Measurements from ENCODE around the gene MT1F.
"Not testable (repeated sequence)": the region's sequence is repeated elsewhere in the genome, so short reads cannot be mapped to it uniquely, and the experiment has no call there.

The MT1F gene

DNA sequence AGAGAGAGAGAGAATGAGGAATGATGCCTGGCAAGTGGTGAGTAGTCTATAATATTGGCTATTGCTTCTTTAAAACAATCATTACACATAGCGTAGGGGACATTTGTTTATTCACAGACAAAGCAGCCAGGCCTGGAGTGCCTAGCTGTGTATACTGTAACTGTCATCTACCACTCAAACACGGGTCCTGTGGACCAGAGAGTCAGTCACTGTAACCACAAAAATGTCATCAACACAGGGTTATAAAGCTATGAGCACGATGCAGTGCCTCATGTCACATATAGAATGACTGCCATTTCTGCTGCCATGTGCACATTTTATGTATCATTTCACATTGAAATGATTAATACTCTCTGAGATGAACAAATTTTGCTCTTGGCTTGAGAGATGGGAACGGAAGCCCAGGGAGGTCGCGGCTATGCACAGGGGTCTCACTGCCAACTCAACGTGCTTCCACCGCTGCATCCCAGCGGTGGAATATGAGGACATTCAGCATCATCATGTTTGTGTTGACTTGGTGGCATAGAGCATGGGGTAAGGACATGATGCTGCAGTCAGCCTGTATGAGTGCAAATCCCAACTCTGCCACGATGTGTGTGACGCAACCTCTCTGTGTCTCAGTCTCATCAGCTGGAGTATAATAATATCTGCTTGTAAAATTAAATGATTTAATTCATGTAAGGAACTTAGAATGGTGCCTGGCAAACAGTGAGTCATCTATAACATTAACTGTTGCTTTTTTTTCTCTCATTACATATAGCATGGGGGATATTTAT is 15.2 kb downstream of the MT1F start:
- no peak for DNase-seq (ENCODE audit: low spot score)

DNA sequence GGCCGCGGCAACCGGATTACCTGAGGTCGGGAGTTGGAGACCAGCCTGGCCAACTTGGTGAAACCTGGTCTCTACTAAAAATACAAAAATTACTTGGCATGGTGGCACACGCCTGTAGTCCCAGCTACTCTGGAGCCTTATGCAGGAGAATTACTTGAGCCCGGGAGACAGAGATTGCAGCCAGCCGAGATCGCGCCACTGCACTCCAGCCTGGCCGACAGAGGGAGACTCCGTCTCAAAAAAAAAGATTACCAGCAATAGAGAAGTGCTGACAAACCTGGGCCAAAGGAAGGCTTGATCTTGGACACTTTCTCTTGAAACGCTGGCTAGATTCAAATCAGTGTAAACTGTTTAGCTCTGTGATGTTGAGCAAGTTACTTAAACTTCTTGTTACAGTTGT is 16.2 kb downstream of the MT1F start:
- DNase-seq (ENCODE audit: low spot score), result peak; percentile 19

- not testable (repeated sequence) for DNase-seq (ENCODE audit: low spot score)
Observed at GRCh38 chr16:56674570-56674969, 16.8 kb downstream of the MT1F start.

DNA sequence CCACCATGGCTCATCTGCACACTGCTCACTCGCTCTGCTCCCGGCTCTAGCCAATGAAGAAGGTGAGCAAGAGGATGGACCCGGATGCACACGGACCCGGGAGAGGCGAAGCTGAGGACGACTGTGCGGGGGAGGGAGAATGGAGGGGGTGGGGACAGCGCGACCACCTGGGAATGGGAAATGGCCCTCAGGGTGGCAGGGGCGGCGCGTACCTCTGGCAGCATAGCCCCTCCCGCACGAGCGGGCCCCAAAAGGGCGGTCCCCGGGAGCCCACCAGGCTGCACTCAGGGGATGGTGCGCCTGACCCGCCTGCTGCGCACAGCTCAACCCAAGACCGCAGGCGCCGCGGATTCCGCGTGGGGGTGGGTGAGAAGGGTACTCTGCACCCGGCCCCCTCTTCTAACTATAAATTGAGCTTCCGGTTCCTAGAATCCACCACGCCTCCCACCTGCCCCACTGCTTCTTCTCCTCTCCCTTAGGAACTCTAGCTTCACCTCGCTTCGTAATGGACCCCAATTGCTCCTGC is 18.0 kb downstream of the MT1F start:
- no peak for DNase-seq (ENCODE audit: low spot score)

DNA sequence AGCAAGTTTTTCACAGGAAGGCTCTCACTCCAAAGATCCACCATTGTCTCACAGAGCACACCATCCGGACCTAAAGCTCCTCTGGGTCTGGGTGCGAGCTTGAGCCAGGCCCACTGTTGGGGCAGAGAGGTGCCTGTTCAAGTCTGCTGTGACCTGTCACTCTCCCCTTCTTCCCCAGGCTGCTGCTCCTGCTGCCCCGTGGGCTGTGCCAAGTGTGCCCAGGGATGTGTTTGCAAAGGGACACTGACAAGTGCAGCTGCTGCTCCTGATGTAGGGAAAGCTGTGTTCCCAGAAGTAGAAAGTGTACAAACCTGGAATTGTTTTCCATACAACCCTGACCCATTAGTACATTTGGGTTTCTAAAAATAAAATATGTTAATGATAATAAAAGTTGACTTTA is 19.7 kb downstream of the MT1F start:
- DNase-seq (ENCODE audit: low spot score), result no peak

DNA sequence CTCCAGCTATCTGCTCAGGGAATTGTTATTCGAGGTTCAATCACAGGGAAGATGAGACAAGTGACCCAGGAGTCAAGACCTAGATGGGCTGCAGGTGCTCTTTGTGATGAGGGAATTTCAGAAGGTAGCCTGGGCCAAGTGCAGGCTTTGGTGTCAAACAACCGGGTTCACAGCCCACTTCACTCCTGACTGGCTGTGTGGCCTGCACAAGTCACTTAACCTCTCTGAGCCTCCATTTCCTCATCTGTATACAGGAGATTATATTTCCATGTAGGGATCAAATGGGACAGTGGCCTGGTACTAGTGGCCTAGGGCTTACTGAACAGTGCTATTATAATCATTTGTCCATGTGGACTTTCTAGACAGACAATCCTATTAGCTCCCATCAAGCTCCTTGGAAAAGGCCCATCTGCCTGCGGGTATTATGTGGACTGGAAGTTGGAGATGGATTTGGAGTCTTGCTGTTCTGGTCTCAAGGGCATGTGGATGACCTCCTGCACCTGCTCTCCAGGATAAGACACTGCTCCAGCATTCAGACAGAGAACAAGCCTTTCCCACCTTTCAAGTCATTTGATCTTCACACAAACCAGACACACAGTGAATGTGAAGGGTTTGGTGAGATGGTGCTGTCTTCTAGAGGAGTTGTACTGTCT is 21.4 kb downstream of the MT1F start:
- no peak for DNase-seq (ENCODE audit: low spot score)

DNA sequence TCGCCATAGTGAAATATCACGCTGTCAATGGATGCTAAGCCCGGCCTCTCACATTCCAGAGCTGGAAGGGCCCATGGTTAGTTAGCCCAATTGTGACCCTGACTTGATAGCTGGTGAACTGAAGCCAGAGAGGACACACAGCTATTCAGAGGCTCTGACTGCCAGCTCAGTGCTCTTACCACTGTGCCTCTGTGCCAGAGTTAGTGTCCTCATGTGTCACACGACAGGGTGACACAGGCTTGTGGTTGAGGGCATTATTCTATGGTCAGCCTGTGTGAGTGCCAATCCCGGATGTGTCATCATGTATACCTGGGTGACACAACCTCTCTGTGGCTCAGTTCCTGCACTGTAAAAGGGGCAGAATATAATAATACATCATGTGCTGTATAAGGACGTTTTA is 22.1 kb downstream of the MT1F start:
- DNase-seq (ENCODE audit: low spot score), result no peak

- peak; percentile 88 for DNase-seq (ENCODE audit: low spot score)
Observed at GRCh38 chr16:56681939-56682702, 24.4 kb downstream of the MT1F start, which contains the start of gene MT1X. TSS of gene MT1X (plus strand) at chr16:56682470. CDS start at chr16:56682541, 71 bp downstream.

- DNase-seq (ENCODE audit: low spot score), result no peak
Observed at GRCh38 chr16:56682703-56683397, 25.1 kb downstream of the MT1F start.

GRCh38 chr16:56683424-56684172 is 25.8 kb downstream of the MT1F start:
- no peak for DNase-seq (ENCODE audit: low spot score)

DNA sequence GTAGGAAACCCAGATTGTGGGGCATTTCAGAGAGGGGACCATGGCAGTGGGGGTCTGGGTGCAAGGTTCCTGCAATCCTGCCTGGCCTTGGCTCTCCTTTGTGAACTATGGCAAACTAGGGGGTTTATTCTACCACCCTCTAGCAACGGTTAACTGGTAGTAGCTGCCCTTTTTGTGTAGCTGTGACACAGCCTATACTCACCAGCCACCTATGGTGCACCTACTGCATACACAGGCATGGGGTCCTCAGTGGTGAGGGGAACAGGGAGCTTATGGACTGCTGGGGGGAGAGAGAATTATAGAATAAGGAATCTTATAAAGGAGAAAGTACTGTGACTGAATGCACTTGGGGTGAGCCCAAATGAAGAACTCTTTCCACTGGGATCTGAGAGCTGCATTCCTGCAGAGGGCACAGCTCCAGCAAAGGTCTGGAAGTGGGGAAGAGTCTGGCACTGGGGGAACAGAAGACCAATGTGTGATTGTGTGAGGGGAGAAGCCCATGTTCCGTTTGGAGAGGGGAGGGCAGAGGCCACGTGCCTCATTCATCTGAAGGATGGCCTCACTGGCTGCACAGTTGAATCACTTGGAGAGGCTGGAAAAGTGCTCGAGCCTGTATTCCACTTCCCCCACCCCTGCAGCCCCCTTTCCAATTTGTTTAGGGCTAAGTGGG is 26.6 kb downstream of the MT1F start:
- DNase-seq (ENCODE audit: low spot score), result no peak

GRCh38 chr16:56684926-56685590 is 27.3 kb downstream of the MT1F start:
- DNase-seq (ENCODE audit: low spot score), result no peak

DNA sequence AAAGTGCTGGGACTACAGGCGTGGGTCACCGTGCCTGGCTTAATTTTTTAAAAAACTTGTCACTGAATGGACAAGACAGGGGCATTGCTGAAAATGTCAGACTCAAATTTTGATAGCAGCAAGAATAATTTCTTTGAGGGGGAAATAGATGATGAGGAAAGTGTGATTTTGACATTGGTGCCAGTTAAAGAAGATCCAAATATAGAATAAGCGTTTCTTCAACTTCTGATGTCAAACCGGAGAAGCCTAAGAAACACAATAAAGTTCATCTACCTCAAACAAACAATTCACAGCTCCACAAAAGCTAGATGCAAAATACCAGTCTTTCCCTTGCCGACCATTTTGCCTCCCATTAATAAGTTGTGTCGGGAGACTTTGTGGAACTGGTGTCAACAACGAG is 29.0 kb downstream of the MT1F start:
- no peak for DNase-seq (ENCODE audit: low spot score)

DNA sequence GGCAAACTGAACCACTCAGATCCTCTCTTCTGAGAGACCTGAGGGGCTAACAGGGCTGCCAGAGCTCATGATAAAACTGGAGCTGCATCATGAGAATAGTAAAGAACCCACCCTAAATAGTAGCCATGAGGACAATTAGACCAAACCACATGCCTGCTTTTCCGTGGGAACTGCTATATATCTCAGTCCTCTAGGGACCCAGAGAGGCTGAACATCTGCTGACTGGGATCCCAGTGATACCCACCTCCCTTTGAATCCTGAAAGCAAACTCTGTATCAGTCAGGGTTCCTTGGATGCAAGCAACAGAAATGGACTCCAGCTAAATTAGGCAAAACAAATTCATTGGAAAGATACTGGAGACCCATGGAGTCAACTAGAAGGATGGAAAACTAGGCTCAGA is 31.0 kb downstream of the MT1F start:
- no peak for DNase-seq (ENCODE audit: low spot score)

- no peak for DNase-seq (ENCODE audit: low spot score)
Observed at GRCh38 chr16:56689171-56689570, 31.4 kb downstream of the MT1F start.

DNA sequence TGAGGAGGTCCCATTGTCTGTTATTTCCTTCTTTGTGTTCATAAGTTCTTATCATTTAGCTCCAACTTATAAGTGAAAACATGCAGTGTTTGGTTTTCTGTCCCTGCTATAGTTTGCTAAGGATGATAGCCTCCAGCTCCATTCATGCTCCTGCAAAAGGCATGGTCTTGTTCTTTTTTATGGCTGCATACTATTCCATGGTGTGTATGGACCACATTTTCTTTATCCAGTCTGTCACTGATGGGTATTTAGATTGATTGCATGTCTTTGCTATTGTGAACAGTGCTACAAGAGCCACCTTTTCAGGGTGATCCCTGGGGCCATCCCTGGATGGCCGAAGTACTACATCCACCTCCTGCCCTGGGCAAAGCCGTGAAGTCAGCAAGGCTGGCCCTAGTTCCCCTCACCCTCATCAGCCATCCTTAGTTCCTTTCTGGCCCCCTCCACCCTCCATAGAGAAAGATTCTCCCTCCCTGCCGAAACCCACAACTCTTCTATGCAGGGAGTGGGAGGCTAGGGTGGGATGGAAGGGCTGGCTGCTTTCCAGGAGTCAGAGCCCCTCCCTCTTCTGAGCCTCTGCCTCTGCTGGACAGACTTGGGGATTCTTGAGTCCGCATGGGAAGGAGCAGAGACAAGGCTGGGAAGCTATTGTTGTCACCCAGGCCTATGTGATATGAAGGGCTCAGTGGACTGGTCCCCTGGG is 32.8 kb downstream of the MT1F start:
- no peak for DNase-seq (ENCODE audit: low spot score)

DNA sequence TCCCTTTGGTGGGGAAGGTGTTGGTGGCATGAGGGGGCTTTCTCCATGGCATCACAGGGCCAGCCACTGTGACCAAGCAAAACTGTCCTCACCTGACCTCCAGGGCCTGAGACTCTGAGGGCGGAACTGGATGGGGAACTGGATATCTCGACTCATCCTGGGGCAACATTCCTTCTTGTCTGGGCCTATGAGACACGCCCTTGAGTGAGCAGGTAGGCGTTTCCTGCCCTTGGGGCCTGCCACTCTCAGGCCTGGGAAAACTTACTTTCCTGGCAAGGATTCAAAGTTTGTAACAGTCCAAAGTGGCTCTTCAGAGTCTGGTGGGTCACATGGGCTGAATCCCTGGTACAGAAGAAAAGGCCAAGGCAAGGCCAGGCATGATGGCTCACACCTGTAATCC is 34.1 kb downstream of the MT1F start:
- no peak for DNase-seq (ENCODE audit: low spot score)

- DNase-seq (ENCODE audit: low spot score), result no peak
Observed at GRCh38 chr16:56695246-56695645, 37.5 kb downstream of the MT1F start.

GRCh38 chr16:56697456-56698155 is 39.8 kb downstream of the MT1F start:
- no peak for DNase-seq (ENCODE audit: low spot score)
